CD14-positive monocyte (primary cell): ENCODE data around the gene CCDC170. TPM values are rescaled to one million over a fixed set of nuclear protein-coding genes. Genes with fewer than 3 reads are reported as not detected.
A peak's percentile ranks its signal among the peaks of the same experiment; 100 is the strongest.

Experiments
- DNase-seq, 3 donors: peaks; one replicate each; pipeline ENCODE4 v3.0.0-alpha.2; 2011 to 2022
- H2AFZ ChIP-seq: 2 replicates; pipeline ENCODE4 v1.6.0; 2012; ENCODE audit warnings: mild to moderate bottlenecking, low read depth, low read length, inconsistent platforms; ENCODE audit not compliant: insufficient read depth, poor library complexity, severe bottlenecking
- H3K27ac ChIP-seq, 2 donors: 1 replicate in 1 of 2; 2 replicates in 1 of 2; pipeline ENCODE4 v1.5.1; 2012 to 2013; ENCODE audit warnings: low read length in 2 of 2, control low read depth in 1 of 2, inconsistent platforms in 1 of 2, low read depth in 1 of 2, mild to moderate bottlenecking in 1 of 2
- H3K27me3 ChIP-seq, 2 donors: one replicate each; pipeline versions ENCODE4 v1.6.0 to v1.6.1; 2011 to 2013; ENCODE audit warnings: low read length in 2 of 2; ENCODE audit not compliant: control insufficient read depth in 2 of 2, insufficient read depth in 2 of 2
- H3K36me3 ChIP-seq, 2 donors: replicated peaks in 1 of 2; 1 replicate in 1 of 2; 2 replicates in 1 of 2; pipeline versions ENCODE4 v1.5.1 to v1.6.1; 2012 to 2013; ENCODE audit warnings: low read length in 2 of 2, control low read depth in 1 of 2, inconsistent platforms in 1 of 2, mild to moderate bottlenecking in 1 of 2; ENCODE audit not compliant: insufficient read depth in 2 of 2, control insufficient read depth in 1 of 2
- H3K4me1 ChIP-seq, 2 donors: 1 replicate in 1 of 2; 2 replicates in 1 of 2; pipeline versions ENCODE4 v1.5.1 to v1.6.1; 2012 to 2013; ENCODE audit warnings: low read length in 2 of 2, control low read depth in 1 of 2, inconsistent platforms in 1 of 2, mild to moderate bottlenecking in 1 of 2, moderate library complexity in 1 of 2; ENCODE audit not compliant: insufficient read depth in 2 of 2, control insufficient read depth in 1 of 2
- H3K4me2 ChIP-seq: replicated peaks from 2 replicates; pipeline ENCODE3; 2012; ENCODE audit warnings: low read length, moderate library complexity, mild to moderate bottlenecking; ENCODE audit not compliant: poor library complexity, severe bottlenecking; ENCODE audit errors: extremely low read depth
- H3K4me3 ChIP-seq, 3 experiments: fragments of 200-600 bp in 1 of 3; sonication (generic) in 1 of 3; replicated peaks in 1 of 3; 1 replicate in 2 of 3; 2 replicates in 1 of 3; pipeline ENCODE4 v1.5.1; 2011 to 2013; ENCODE audit warnings: low read length in 3 of 3, mild to moderate bottlenecking in 3 of 3, control low read depth in 2 of 3, low read depth in 2 of 3, inconsistent platforms in 1 of 3, moderate library complexity in 1 of 3
- H3K79me2 ChIP-seq: 2 replicates; pipeline ENCODE4 v1.6.0; 2012; ENCODE audit warnings: mild to moderate bottlenecking, control low read depth, inconsistent platforms, low read length, moderate library complexity; ENCODE audit not compliant: insufficient read depth
- H3K9ac ChIP-seq: 2 replicates; pipeline ENCODE4 v1.6.0; 2017; ENCODE audit warnings: low read length, mild to moderate bottlenecking; ENCODE audit not compliant: insufficient read depth, poor library complexity, severe bottlenecking
- H3K9me3 ChIP-seq, 2 donors: replicated peaks in 1 of 2; 1 replicate in 1 of 2; 2 replicates in 1 of 2; pipeline versions ENCODE4 v1.5.1 to v1.6.1; 2012 to 2013; ENCODE audit warnings: low read length in 2 of 2, control low read depth in 1 of 2; ENCODE audit not compliant: control insufficient read depth in 1 of 2, insufficient read depth in 1 of 2
- H4K20me1 ChIP-seq: 2 replicates; pipeline ENCODE4 v1.6.0; 2012; ENCODE audit warnings: mild to moderate bottlenecking, low read length, control low read depth, moderate library complexity; ENCODE audit not compliant: insufficient read depth
- H3K27ac Mint-ChIP-seq, 7 donors: one replicate each; pipeline ENCODE4 v1.8.0; 2020; ENCODE audit warnings: mild to moderate bottlenecking in 7 of 7, mixed read lengths in 7 of 7, moderate library complexity in 6 of 7, inconsistent platforms in 2 of 7
- H3K27me3 Mint-ChIP-seq, 3 donors: one replicate each; pipeline ENCODE4 v1.8.0; 2021 to 2022; ENCODE audit warnings: low read depth in 3 of 3, mild to moderate bottlenecking in 3 of 3, mixed read lengths in 3 of 3, moderate library complexity in 3 of 3, inconsistent platforms in 1 of 3
- H3K36me3 Mint-ChIP-seq, 2 donors: one replicate each; pipeline ENCODE4 v1.8.0; 2020; ENCODE audit warnings: mixed read lengths in 2 of 2, inconsistent platforms in 1 of 2, mild to moderate bottlenecking in 1 of 2
- H3K4me1 Mint-ChIP-seq: one replicate; pipeline ENCODE4 v1.8.0; 2020; ENCODE audit warnings: mild to moderate bottlenecking, mixed read lengths
- H3K4me3 Mint-ChIP-seq, 2 donors: one replicate each; pipeline ENCODE4 v1.8.0; 2020; ENCODE audit warnings: mild to moderate bottlenecking in 2 of 2, mixed read lengths in 2 of 2, moderate library complexity in 1 of 2
- H3K9me3 Mint-ChIP-seq, 7 donors: one replicate each; pipeline ENCODE4 v1.8.0; 2020 to 2022; ENCODE audit warnings: mixed read lengths in 7 of 7, mild to moderate bottlenecking in 6 of 7, moderate library complexity in 6 of 7, inconsistent platforms in 2 of 7
- CTCF ChIP-seq: fragments of 200-600 bp; IDR thresholded peaks from one replicate; pipeline ENCODE4 v1.8.0; 2022; ENCODE audit warnings: antibody characterized with exemption, mild to moderate bottlenecking
- WGBS: methylation state at CpG from one replicate; pipeline ENCODE4 v1.1.5; 2013; ENCODE audit warnings: missing lambda C conversion rate; ENCODE audit not compliant: insufficient coverage; 5-methylcytosine and 5-hydroxymethylcytosine counted together
- intact Hi-C, 2 donors: fragments of 100-400 bp; cut with micrococcal nuclease; formaldehyde crosslinking; loops; one replicate each; pipeline versions ENCODE4 v1.15.0 to v1.15.1; 2023
- polyA plus RNA-seq, 3 donors: library from polyadenylated mRNA; depleted of rRNA in 1 of 3; unstranded in 2 of 3; stranded (reverse) in 1 of 3; fragments of 300-500 nt in 2 of 3; fragments of >200 nt in 1 of 3; fragmentation: Illumina TruSeq in 2 of 3; gene quantifications; 1 replicate in 2 of 3; 2 replicates in 1 of 3; pipeline ENCODE4 v1.2.3, GENCODE V29; 2012 to 2021

Gene CCDC170
- polyA plus RNA-seq, 3 donors, result 4.2 to 7.0 (median 6.3) TPM

DNA sequence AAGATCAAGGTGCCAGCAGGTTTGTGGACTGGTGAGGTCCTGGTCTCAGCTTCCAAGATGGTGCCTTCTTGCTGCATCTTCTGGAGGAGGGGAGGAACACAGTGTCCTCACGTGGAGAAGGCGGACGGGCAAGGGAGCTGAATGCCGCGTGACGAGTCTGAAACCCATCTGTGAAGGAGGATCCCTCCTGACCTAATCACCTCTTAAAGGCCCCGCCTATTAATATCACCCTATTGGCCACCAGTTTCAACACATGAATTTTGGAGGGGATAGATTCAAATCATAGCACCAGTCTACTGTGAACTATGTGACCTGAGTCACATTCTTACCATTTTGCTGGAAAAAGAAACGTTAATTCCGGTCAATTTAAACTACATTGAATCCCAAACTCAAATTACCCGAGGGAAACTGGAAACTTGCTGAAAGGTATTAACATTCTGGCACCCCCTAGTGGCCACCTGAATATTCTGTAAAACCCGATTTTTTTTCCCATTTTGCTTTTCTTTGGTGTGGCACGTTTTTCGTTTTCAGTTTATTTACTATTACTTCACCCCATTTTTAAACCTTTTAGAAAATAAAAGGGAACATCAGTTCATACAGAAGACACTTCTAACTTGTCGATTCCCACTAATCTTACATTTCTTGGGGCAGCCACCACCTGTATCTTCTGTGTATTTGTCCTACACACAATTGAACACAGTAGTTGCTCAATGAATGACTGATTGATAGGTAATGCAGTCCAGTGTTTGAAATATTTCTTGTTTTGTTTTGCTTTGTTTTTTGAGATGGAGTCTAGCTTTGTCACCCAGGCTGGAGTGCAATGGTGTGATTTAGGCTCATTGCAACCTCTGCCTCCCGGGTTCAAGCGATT is 17.9 kb upstream of the CCDC170 start:
- peak; percentile 26 to 54 (median 49) for DNase-seq
- intact Hi-C loops, result loop anchor here in 1 of 2 donors (2.0 kb wide), 1 partner anchor 19 kb away; the partner anchor contains the start of gene CCDC170

More for the DNA sequence above, 17.9 kb upstream of the CCDC170 start:
- Histone ChIP-seq H3K36me3 (no peaks in the 10 kb centered on the region), H4K20me1 (no peaks in the 10 kb centered on the region), H3K4me1 (peaks cover 10 to 24% of the 10 kb centered on the region in 2 donors), H3K27ac (no peak overlapping the region), H2AFZ (peak overlapping the region; percentile 50), H3K4me3 (peak overlapping the region in 1 of 3 experiments; percentile 52), H3K79me2 (no peaks in the 10 kb centered on the region), H3K27me3 (no peaks in the 10 kb centered on the region), H3K9ac (no peak overlapping the region), H3K4me2 (peak overlapping the region; percentile 67), H3K9me3 (no peaks in the 10 kb centered on the region)
- Mint-ChIP-seq H3K36me3 (peaks cover 2 to 7% of the 10 kb centered on the region in 2 donors), H3K27ac (peak overlapping the region in 3 of 7 donors; percentile 21 to 68 (median 46)), H3K9me3 (peaks cover 0 to 1% (median 0%) of the 10 kb centered on the region in 7 donors), H3K27me3 (peaks cover 0 to 1% (median 0%) of the 10 kb centered on the region in 3 donors), H3K4me1 (peaks cover 21% of the 10 kb centered on the region), H3K4me3 (peak overlapping the region; percentile 27 to 65)
- 9% methylated on average over 6 of the region's 16 CpGs for WGBS
- TF ChIP-seq CTCF, result peak; percentile 84
